H9 (cell line): Measurements from ENCODE around the gene ZNF775. TPM values are rescaled to one million over a fixed set of nuclear protein-coding genes. Genes with fewer than 3 reads are reported as not detected.

Experiments
- DNase-seq: peaks from one replicate; pipeline ENCODE4 v3.0.0-alpha.2; 2017
- H2AFZ ChIP-seq: one replicate; pipeline ENCODE4 v1.6.1; 2013; ENCODE audit warnings: mild to moderate bottlenecking, low read length, control low read depth, moderate library complexity
- H2AK5ac ChIP-seq: 2 replicates; pipeline ENCODE4 v1.6.1; 2013; ENCODE audit warnings: low read length, control low read depth, mixed read lengths; ENCODE audit not compliant: insufficient read length
- H2BK120ac ChIP-seq: one replicate; pipeline ENCODE4 v1.6.1; 2013; ENCODE audit warnings: low read depth, mild to moderate bottlenecking, low read length, control low read depth, inconsistent platforms; ENCODE audit not compliant: poor library complexity, severe bottlenecking
- H2BK12ac ChIP-seq: 2 replicates; pipeline ENCODE4 v1.6.1; 2013; ENCODE audit warnings: low read length, control low read depth, mixed read lengths, low read depth; ENCODE audit not compliant: insufficient read length
- H2BK15ac ChIP-seq: 2 replicates; pipeline ENCODE4 v1.6.1; 2013; ENCODE audit warnings: low read depth, low read length, control low read depth
- H2BK20ac ChIP-seq: one replicate; pipeline ENCODE4 v1.6.1; 2013; ENCODE audit warnings: low read depth, mild to moderate bottlenecking, low read length, control low read depth, inconsistent platforms; ENCODE audit not compliant: poor library complexity, severe bottlenecking
- H2BK5ac ChIP-seq: 2 replicates; pipeline ENCODE4 v1.6.1; 2013; ENCODE audit warnings: low read length, control low read depth, mixed read lengths; ENCODE audit not compliant: insufficient read length
- H3K14ac ChIP-seq: 2 replicates; pipeline ENCODE4 v1.6.1; 2013; ENCODE audit warnings: low read length, control low read depth; ENCODE audit not compliant: insufficient read depth
- H3K18ac ChIP-seq: 2 replicates; pipeline ENCODE4 v1.6.1; 2013; ENCODE audit warnings: low read depth, mild to moderate bottlenecking, mixed read lengths, low read length, control low read depth; ENCODE audit not compliant: insufficient read length
- H3K23ac ChIP-seq: 2 replicates; pipeline ENCODE4 v1.6.1; 2013; ENCODE audit warnings: low read length, control low read depth, mixed read lengths, low read depth; ENCODE audit not compliant: insufficient read length
- H3K23me2 ChIP-seq: 2 replicates; pipeline ENCODE4 v1.6.1; 2013; ENCODE audit warnings: low read depth, mild to moderate bottlenecking, mixed read lengths, low read length, control low read depth; ENCODE audit not compliant: insufficient read length, poor library complexity, severe bottlenecking
- H3K27ac ChIP-seq: 2 replicates; pipeline ENCODE4 v1.5.1; 2013; ENCODE audit warnings: low read length, control low read depth, mixed read lengths, low read depth; ENCODE audit not compliant: insufficient read length
- H3K27me3 ChIP-seq: 2 replicates; pipeline ENCODE4 v1.6.1; 2013; ENCODE audit warnings: low read length, control low read depth, inconsistent platforms; ENCODE audit not compliant: insufficient read depth
- H3K4ac ChIP-seq: 2 replicates; pipeline ENCODE4 v1.6.1; 2013; ENCODE audit warnings: low read depth, mild to moderate bottlenecking, control low read depth, inconsistent platforms, low read length, moderate library complexity
- H3K4me1 ChIP-seq: 2 replicates; pipeline ENCODE4 v1.6.1; 2013; ENCODE audit warnings: low read length, control low read depth, inconsistent platforms; ENCODE audit not compliant: insufficient read depth
- H3K4me2 ChIP-seq: 2 replicates; pipeline ENCODE4 v1.6.1; 2013; ENCODE audit warnings: low read length, control low read depth, mixed read lengths; ENCODE audit not compliant: insufficient read length, insufficient read depth
- H3K56ac ChIP-seq: 2 replicates; pipeline ENCODE4 v1.6.1; 2013; ENCODE audit warnings: low read depth, mild to moderate bottlenecking, mixed read lengths, low read length, control low read depth; ENCODE audit not compliant: insufficient read length
- H3K79me1 ChIP-seq: 2 replicates; pipeline ENCODE4 v1.6.1; 2013; ENCODE audit warnings: low read depth, mild to moderate bottlenecking, moderate library complexity, low read length, control low read depth, inconsistent platforms; ENCODE audit not compliant: insufficient read depth, poor library complexity, severe bottlenecking
- H3K79me2 ChIP-seq: 2 replicates; pipeline ENCODE4 v1.6.1; 2013; ENCODE audit warnings: low read length, control low read depth, inconsistent platforms; ENCODE audit not compliant: insufficient read depth
- H3K9ac ChIP-seq: 2 replicates; pipeline ENCODE4 v1.6.1; 2013; ENCODE audit warnings: low read length, control low read depth, mixed read lengths; ENCODE audit not compliant: insufficient read length; ENCODE audit errors: extremely low read depth
- H3K9me3 ChIP-seq: one replicate; pipeline ENCODE4 v1.6.1; 2013; ENCODE audit warnings: low read depth, low read length, inconsistent platforms; ENCODE audit not compliant: control insufficient read depth
- H3T11ph ChIP-seq: one replicate; pipeline ENCODE4 v1.6.1; 2013; ENCODE audit warnings: mild to moderate bottlenecking, low read length, control low read depth, inconsistent platforms
- H4K20me1 ChIP-seq: one replicate; pipeline ENCODE4 v1.6.1; 2013; ENCODE audit not compliant: control insufficient read depth, insufficient read length, insufficient read depth
- H4K5ac ChIP-seq: 2 replicates; pipeline ENCODE4 v1.6.1; 2013; ENCODE audit warnings: low read depth, mild to moderate bottlenecking, mixed read lengths, low read length, control low read depth; ENCODE audit not compliant: insufficient read length
- H4K8ac ChIP-seq: replicated peaks from 2 replicates; pipeline ENCODE4 v1.6.1; 2013; ENCODE audit warnings: low read length, control low read depth, mixed read lengths, low read depth; ENCODE audit not compliant: insufficient read length
- H4K91ac ChIP-seq: 2 replicates; pipeline ENCODE4 v1.6.1; 2013; ENCODE audit warnings: low read depth, mild to moderate bottlenecking, moderate library complexity, mixed read lengths, low read length, control low read depth; ENCODE audit not compliant: insufficient read length
- H3K27ac Mint-ChIP-seq, 3 experiments: 2 replicates in 2 of 3; 3 replicates in 1 of 3; pipeline ENCODE4 v1.8.0; 2020 to 2021; ENCODE audit warnings: mixed read lengths in 3 of 3, mild to moderate bottlenecking in 1 of 3, moderate library complexity in 1 of 3
- H3K27me3 Mint-ChIP-seq: 2 replicates; pipeline ENCODE4 v1.8.0; 2021; ENCODE audit warnings: low read depth, mild to moderate bottlenecking, moderate library complexity, mixed read lengths
- H3K36me3 Mint-ChIP-seq, 3 experiments: 2 replicates in 2 of 3; 3 replicates in 1 of 3; pipeline ENCODE4 v1.8.0; 2020 to 2021; ENCODE audit warnings: low read depth in 3 of 3, mixed read lengths in 3 of 3; ENCODE audit not compliant: insufficient read depth in 1 of 3
- H3K4me1 Mint-ChIP-seq, 2 experiments: 2 replicates each; pipeline ENCODE4 v1.8.0; 2020; ENCODE audit warnings: mixed read lengths in 2 of 2
- H3K4me3 Mint-ChIP-seq, 2 experiments: 2 replicates in 1 of 2; 3 replicates in 1 of 2; pipeline ENCODE4 v1.8.0; 2020 to 2021; ENCODE audit warnings: mild to moderate bottlenecking in 2 of 2, mixed read lengths in 2 of 2, moderate library complexity in 1 of 2
- H3K9me3 Mint-ChIP-seq, 2 experiments: 2 replicates in 1 of 2; 3 replicates in 1 of 2; pipeline ENCODE4 v1.8.0; 2020; ENCODE audit warnings: mild to moderate bottlenecking in 2 of 2, mixed read lengths in 2 of 2, moderate library complexity in 1 of 2
- CTCF ChIP-seq: fragments of 200-600 bp; sonication (generic); conservative IDR thresholded peaks from 3 replicates; pipeline ENCODE4 v1.8.0; 2021; ENCODE audit warnings: antibody characterized with exemption, mild to moderate bottlenecking
- whole genome bisulfite sequencing: extraction: QIAGEN DNeasy Blood & Tissue Kit; methylation state at CpG from one replicate; pipeline ENCODE4 v1.1.7; 2013; ENCODE audit warnings: missing lambda C conversion rate, low lambda C conversion rate, mixed read lengths; ENCODE audit not compliant: insufficient read length; ENCODE audit errors: extremely low coverage; 5-methylcytosine and 5-hydroxymethylcytosine counted together
- total RNA-seq: library from RNA; stranded (reverse); gene quantifications from 2 replicates; pipeline ENCODE4 v1.2.1, GENCODE V29; 2021

ZNF775 gene
- total RNA-seq, 1 experiment from 2014 or later, result 10.5 TPM

GRCh38 chr7:150400788-150401423 is 21.8 kb downstream of the ZNF775 start:
- no peak overlapping the region for H2AFZ ChIP-seq
- H3K9me3 Mint-ChIP-seq, result no peaks in the 10 kb centered on the region; a peak in 1 of 5 replicates
- no peak overlapping the region for H3K4me2 ChIP-seq
- H3K4me1 ChIP-seq, result peaks cover 41% of the 10 kb centered on the region
- peak overlapping the region; percentile 10 to 41; a peak in 2 of 5 replicates for H3K4me3 Mint-ChIP-seq
- peak overlapping the region; percentile 94 for H3K18ac ChIP-seq
- H3K9ac ChIP-seq, result no peak overlapping the region
- H3K36me3 Mint-ChIP-seq, result peaks cover 17 to 25% (median 18%) of the 10 kb centered on the region in 3 experiments
- peak overlapping the region; percentile 90; the same call in 1 of the 2 replicates for H3K4ac ChIP-seq
- H2BK20ac ChIP-seq, result no peak overlapping the region
- no peaks in the 10 kb centered on the region for H3K9me3 ChIP-seq
- DNase-seq, result peak; percentile 51
- peak overlapping the region; percentile 72; the same call in 1 of the 2 replicates for H3K14ac ChIP-seq
- H3K56ac ChIP-seq, result no peak overlapping the region
- peak overlapping the region; percentile 47 for H3T11ph ChIP-seq
- H3K27me3 Mint-ChIP-seq, result no peaks in the 10 kb centered on the region
- H4K91ac ChIP-seq, result no peak overlapping the region
- H3K4me1 Mint-ChIP-seq, result peaks cover 66 to 72% of the 10 kb centered on the region in 2 experiments
- peak overlapping the region; percentile 26 for H2BK12ac ChIP-seq
- no peak overlapping the region for H3K23ac ChIP-seq
- H2BK15ac ChIP-seq, result no peak overlapping the region
- peak overlapping the region; percentile 43 for H2AK5ac ChIP-seq
- no peaks in the 10 kb centered on the region for H3K27me3 ChIP-seq
- H4K20me1 ChIP-seq, result no peaks in the 10 kb centered on the region
- H3K79me1 ChIP-seq, result no peaks in the 10 kb centered on the region
- H4K8ac ChIP-seq, result peak overlapping the region; percentile 47
- H2BK5ac ChIP-seq, result peak overlapping the region; percentile 14
- H2BK120ac ChIP-seq, result peak overlapping the region; percentile 89
- WGBS, result no CpG with 5 or more reads among the region's 15 CpGs
- no peak for TF ChIP-seq CTCF
- H3K23me2 ChIP-seq, result peaks cover 5% of the 10 kb centered on the region
- H4K5ac ChIP-seq, result no peak overlapping the region
- peak overlapping the region; percentile 91 for H3K27ac ChIP-seq
- peak overlapping the region; percentile 99 for H3K27ac Mint-ChIP-seq
- no peaks in the 10 kb centered on the region for H3K79me2 ChIP-seq
